GM19193 (cell line): Measurements from ENCODE around the gene PADI2.

Experiments used
- POLR2A ChIP-seq: IDR thresholded peaks from 4 replicates; pipeline ENCODE4 v1.6.1; 2011; ENCODE audit not compliant: insufficient read depth, insufficient read length; ENCODE audit errors: extremely low read depth

The PADI2 gene

GRCh38 chr1:17109892-17110554 is 9.2 kb downstream of the PADI2 start:
- TF ChIP-seq POLR2A, result no peak

- no peak for TF ChIP-seq POLR2A
Observed at GRCh38 chr1:17108786-17109185, 10.5 kb downstream of the PADI2 start.

DNA sequence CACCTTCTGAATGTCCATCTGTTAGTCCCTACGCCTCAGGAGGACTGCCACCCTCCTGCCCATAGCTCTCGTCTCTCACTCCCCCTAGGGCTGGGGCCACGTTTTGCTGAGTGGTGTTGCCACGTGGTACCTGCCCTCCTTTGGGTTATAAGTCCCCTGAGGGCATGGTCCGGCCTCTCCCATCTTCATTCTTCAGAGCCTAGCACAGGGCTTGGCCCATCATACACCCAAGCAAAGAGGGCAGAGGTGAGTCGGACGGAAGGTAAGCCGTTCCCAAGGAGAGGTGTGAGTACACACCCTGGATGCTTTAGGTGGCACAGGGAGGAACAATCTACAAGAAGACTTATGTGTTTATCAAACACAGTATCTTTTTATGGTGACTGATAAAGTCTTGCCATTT is 10.9 kb downstream of the PADI2 start:
- TF ChIP-seq POLR2A, result no peak

DNA sequence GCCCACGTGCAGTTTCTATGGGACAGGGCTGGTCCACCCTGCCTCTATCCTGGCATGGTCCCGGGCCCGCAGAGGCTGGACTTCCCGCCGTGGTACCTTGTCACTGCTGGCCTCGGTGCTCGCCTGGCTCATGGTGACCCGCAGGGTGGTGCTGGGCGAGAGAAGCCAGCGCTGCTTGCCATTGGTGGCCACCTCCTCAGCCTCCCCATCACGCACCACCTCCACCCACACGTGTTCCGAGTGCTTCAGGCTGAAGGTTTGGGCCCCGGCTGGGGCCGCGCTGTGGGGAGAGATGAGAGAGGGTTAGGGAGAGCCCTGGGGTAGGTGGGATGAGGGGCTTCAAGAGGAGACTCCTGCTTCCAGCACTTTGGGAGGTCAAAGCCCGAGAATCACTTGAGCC is 14.5 kb downstream of the PADI2 start:
- no peak for TF ChIP-seq POLR2A

DNA sequence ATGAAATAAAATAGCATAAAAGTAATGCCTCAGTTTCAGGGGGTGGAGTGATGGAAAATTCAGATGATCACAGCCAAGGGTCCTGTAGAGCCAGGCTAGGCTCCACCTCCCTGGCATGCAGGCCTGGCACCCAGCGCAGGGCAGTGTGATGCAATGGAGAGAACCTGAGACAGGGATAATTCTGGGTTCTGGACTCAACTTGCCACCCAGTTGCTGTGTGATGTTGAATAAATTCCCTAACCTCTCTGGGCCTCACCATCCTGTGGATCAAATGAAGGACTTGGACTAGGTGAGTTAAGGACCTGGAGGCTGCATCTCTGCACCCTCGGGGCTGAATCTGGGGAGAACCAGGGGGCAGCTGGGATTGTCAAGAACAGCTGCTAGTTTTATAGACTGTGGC is 17.0 kb downstream of the PADI2 start:
- TF ChIP-seq POLR2A, result no peak

DNA sequence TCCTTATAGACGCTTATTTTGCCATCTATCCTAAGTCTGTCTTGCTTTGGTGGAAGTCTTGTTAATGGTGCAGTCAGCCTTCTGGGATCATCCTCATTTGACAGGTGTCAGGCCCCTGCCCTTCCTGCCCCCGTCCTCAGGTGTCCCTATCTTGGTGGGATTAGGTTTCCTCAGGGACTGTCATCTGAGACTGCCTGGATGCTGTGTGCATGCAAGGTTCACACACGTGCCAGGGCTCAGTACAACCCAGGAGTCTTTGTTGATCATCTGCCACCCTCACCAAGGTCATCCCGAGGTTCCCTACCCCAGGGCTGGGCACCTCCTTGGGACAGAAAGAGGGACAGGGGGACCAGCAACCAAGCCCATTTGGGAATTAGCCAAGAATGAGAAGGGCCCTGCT is 18.0 kb downstream of the PADI2 start:
- TF ChIP-seq POLR2A, result no peak

DNA sequence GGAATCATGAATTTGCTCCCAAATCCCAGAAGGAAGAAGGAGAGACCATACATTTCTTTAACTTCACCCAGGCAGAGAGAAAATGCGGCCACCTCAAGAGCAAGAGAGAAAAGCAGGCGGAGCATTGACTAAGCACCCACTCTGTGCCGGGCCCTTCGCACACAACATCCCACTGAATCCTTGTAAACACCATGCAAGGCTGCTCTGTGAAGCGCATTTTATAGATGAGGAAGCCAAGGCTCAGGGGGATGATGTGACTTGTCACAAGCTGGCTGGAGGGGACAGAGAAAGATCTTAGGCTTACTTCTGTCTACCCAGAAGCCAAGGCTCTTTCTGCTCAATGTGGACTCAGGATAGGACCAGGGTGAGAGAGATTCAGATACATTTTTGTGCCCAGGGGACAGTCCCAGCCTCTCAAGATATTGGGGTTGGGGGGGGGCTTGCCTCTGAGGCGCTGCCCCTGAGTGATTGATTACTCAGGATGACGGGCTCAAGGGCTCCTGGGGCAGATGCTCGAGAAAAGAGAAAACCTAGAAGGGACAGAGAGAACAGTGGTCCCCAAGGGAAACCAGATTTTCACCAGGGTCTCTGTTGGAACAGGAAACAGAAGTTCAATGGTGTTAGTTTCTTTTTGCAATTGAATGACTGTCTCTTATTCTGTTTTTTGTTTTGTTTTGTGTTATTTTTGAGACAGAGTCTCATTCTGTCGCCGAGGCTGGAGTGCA is 19.5 kb downstream of the PADI2 start:
- no peak for TF ChIP-seq POLR2A

DNA sequence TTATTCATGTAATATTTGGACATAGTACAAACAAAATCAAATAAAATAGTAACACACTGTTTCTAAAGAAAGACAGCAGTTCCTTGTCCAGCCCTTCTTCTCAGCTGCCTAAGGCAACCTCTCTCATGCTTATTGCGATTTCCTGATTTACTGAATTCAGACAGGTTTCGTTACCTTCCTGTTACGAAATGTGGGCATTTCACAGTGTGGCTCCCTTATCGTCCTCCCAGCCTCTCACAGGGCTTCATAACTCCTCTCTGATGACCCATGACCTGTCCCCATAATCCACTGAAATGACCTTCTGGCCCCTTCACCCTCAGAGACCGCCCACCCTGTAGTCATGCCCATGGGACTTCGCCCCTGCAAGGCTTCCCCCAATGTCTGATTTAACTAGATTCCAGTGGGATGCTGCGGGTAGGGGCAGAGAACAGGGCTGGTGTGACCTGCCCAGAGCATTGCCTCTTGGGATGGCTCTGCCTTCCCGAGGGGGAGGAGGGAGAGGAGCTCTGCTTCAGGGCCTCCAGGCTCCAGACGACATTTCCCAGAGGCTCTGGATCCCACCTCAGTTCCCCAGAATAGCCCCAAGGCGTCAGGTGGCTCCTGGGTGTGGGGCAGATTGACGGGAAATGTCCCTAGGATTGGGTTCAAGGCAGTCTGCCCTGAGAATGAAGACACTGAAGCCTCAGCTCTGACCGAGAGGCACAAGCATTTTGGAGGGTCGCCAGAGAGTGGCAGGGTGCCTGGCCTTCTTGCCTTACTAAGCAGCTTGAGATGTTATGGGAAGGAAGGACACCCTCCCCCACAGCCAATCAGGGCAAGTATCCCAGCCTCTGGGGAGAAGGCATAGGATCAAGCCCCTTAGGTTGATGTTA is 20.6 kb downstream of the PADI2 start:
- TF ChIP-seq POLR2A, result no peak

DNA sequence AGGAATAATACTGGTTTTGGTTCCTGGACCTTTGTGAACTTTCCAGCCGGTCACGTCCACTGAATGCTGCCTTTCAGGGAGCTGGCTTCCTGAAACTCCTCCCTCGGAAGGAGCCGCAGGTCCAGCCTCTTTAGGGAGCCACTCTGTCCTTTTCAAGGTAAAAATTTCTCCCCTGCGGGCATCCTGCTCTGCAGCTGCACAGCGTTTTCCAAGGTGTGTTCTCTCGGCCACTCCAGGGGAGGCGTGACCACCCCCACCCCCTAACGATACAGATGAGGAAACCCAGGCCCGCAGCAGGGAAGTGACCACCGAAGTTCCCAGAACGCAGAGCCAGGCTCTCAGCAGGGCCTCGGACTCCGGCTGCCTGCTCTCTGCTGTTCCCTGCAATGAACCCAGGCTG is 21.5 kb downstream of the PADI2 start:
- no peak for TF ChIP-seq POLR2A

DNA sequence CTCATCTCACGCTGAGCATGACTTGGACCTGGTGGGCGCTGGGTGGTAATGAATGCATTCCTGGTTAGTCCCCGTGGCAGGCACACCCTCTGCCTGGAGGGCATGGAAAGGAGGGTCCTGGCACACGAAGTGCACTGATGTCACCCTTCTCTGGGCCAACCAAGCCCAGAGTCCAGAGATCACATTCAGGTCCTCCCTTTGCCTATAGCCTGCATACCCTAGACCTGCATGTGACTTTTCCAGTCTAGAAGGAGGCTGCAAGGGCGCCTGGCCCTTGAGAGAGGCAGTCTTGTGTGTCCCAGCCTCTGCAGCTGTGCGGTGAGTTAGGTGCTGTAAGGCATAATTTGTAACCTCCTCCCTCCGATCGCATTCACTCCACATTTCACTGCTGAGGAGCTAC is 22.1 kb downstream of the PADI2 start:
- TF ChIP-seq POLR2A, result no peak

GRCh38 chr1:17096584-17096983 is 22.7 kb downstream of the PADI2 start:
- no peak for TF ChIP-seq POLR2A

GRCh38 chr1:17095141-17095540 is 24.1 kb downstream of the PADI2 start:
- no peak for TF ChIP-seq POLR2A

DNA sequence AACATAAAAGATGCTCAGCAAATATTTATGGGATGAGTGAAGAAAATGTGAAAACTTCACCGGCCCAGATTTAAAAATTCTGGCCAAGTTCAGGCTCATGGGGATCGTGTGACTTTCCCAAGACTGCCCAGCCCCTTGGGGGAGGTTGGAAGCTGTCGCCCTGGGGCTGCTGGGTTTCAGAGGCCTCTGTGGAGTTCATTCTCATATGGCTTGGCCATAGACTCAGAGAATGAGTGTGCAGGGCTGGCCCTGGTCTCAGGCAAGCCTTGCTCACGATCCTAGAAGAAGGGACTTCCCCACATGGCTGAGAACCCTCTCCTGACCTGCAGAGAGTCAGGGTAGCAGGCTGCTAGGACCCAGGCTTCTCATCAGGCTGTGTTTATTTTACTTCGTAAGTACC is 24.6 kb downstream of the PADI2 start:
- TF ChIP-seq POLR2A, result no peak

GRCh38 chr1:17093822-17094393 is 25.3 kb downstream of the PADI2 start:
- no peak for TF ChIP-seq POLR2A

GRCh38 chr1:17091252-17091651 is 28.0 kb downstream of the PADI2 start:
- TF ChIP-seq POLR2A, result no peak
